K562 (cell line): ENCODE measurements around the gene RPS15A. TPM values are rescaled to one million over a fixed set of nuclear protein-coding genes. Genes with fewer than 3 reads are reported as not detected.

ENCODE experiments used
- AFF1 ChIP-seq, 2 experiments: fragments of 450-650 bp; IDR thresholded peaks; 2 replicates each; pipeline ENCODE4 v1.6.1; 2018; ENCODE audit warnings: mild to moderate bottlenecking in 2 of 2, low read depth in 1 of 2; ENCODE audit not compliant: partially characterized antibody in 2 of 2
- CBFA2T2 ChIP-seq: fragments of 450-650 bp; conservative IDR thresholded peaks from 2 replicates; pipeline ENCODE4 v1.6.1; 2017; ENCODE audit warnings: mild to moderate bottlenecking
- COPS2 ChIP-seq: fragments of 450-650 bp; conservative IDR thresholded peaks from 2 replicates; pipeline ENCODE4 v1.6.1; 2016; ENCODE audit warnings: mild to moderate bottlenecking, moderate library complexity
- CTBP1 ChIP-seq: fragments of 450-650 bp; IDR thresholded peaks from 2 replicates; pipeline ENCODE4 v1.6.1; 2016; ENCODE audit warnings: borderline replicate concordance
- FOXJ3 ChIP-seq: sonication (generic); formaldehyde crosslinking; IDR thresholded peaks from 2 replicates; pipeline ENCODE4 v1.4.0; 2020; ENCODE audit warnings: mild to moderate bottlenecking, missing genetic modification reagents
- GABPB1 ChIP-seq: sonication (generic); formaldehyde crosslinking; IDR thresholded peaks from 2 replicates; pipeline ENCODE4 v1.8.0; 2022; ENCODE audit warnings: mild to moderate bottlenecking, missing genetic modification reagents
- KDM5B ChIP-seq: fragments of 200-600 bp; sonication (generic); IDR thresholded peaks from 2 replicates; pipeline ENCODE4 v1.6.1; 2012; ENCODE audit warnings: low read depth, mild to moderate bottlenecking, moderate library complexity, low read length, control low read depth, inconsistent platforms; ENCODE audit not compliant: insufficient replicate concordance
- MCM7 ChIP-seq, 2 experiments: fragments of 450-650 bp; IDR thresholded peaks; 2 replicates each; pipeline ENCODE4 v1.6.1; 2016 to 2018
- NR2C1 ChIP-seq, 2 experiments: fragments of 450-650 bp; IDR thresholded peaks; 2 replicates each; pipeline ENCODE4 v1.6.1; 2017; ENCODE audit warnings: mild to moderate bottlenecking in 2 of 2, antibody characterized with exemption in 1 of 2, inconsistent platforms in 1 of 2, missing compliant biosample characterization in 1 of 2, missing genetic modification characterization in 1 of 2
- RBM39 ChIP-seq: fragments of 200-400 bp; formaldehyde crosslinking; optimal IDR thresholded peaks from 2 replicates; pipeline ENCODE3; 2018; ENCODE audit warnings: low read depth, low read length
- RFX1 ChIP-seq: fragments of 450-650 bp; IDR thresholded peaks from 2 replicates; pipeline ENCODE4 v1.6.1; 2016; ENCODE audit warnings: mild to moderate bottlenecking, moderate library complexity
- SAP30 ChIP-seq: fragments of 200-600 bp; sonication (generic); IDR thresholded peaks from 2 replicates; pipeline ENCODE4 v1.6.1; 2012; ENCODE audit warnings: borderline replicate concordance, low read depth, mild to moderate bottlenecking, moderate library complexity, low read length, control low read depth, inconsistent platforms; ENCODE audit not compliant: insufficient read depth, poor library complexity, severe bottlenecking
- SLC30A9 ChIP-seq: fragments of 250-450 bp; sonication (Bioruptor Pico); IDR thresholded peaks from 2 replicates; pipeline ENCODE4 v1.8.0; 2022; ENCODE audit warnings: mild to moderate bottlenecking, moderate library complexity
- SMARCB1 ChIP-seq: IDR thresholded peaks from 2 replicates; pipeline ENCODE4 v1.6.1; 2011; ENCODE audit warnings: improper control_type of control experiment, low read depth; ENCODE audit not compliant: insufficient read length
- SUPT5H ChIP-seq: fragments of 450-650 bp; IDR thresholded peaks from 2 replicates; pipeline ENCODE4 v1.6.1; 2016
- ZNF140 ChIP-seq: fragments of 250-450 bp; sonication (Bioruptor Pico); IDR thresholded peaks from 2 replicates; pipeline ENCODE4 v1.8.0; 2021; ENCODE audit warnings: moderate library complexity, mild to moderate bottlenecking, inconsistent platforms
- ZNF165 ChIP-seq: fragments of 250-450 bp; sonication (Bioruptor Pico); IDR thresholded peaks from 2 replicates; pipeline ENCODE4 v1.4.0; 2020; ENCODE audit warnings: borderline replicate concordance
- ZNF584 ChIP-seq: fragments of 200-800 bp; sonication (Bioruptor generic); IDR thresholded peaks from 2 replicates; pipeline ENCODE4 v1.6.1; 2016; ENCODE audit warnings: low read depth, mild to moderate bottlenecking, missing genetic modification characterization, missing compliant biosample characterization
- ZNF75A ChIP-seq: fragments of 450-650 bp; formaldehyde crosslinking; IDR thresholded peaks from 2 replicates; pipeline ENCODE4 v1.4.0; 2020; ENCODE audit warnings: mild to moderate bottlenecking
- polyA plus RNA-seq, 8 experiments: library from polyadenylated mRNA; depleted of rRNA in 4 of 8; stranded (reverse) in 5 of 8; unstranded in 3 of 8; fragments of >200 nt; fragmentation: Nextera tagmentation in 2 of 8; fragmentation: Illumina TruSeq in 1 of 8; extraction: Ambion mirVana in 2 of 8; extraction: Trizol in 1 of 8; gene quantifications; 2 replicates each; pipeline versions ENCODE4 v1.2.1 to v1.2.3, GENCODE V29; 2011 to 2014; ENCODE audit warnings: inconsistent platforms in 1 of 8, missing spikeins in 1 of 8
- total RNA-seq, 7 experiments: library from RNA; depleted of rRNA in 6 of 7; stranded (reverse); fragments of >200 nt in 6 of 7; fragmentation: Illumina TruSeq in 2 of 7; extraction: Trizol in 2 of 7; gene quantifications; 2 replicates each; pipeline versions ENCODE4 v1.2.1 to v1.2.3, GENCODE V29; 2011 to 2021; ENCODE audit warnings: low replicate concordance in 1 of 7
- TF ChIP-seq, protein P1 (sequence below): fragments of 250-450 bp; sonication (Bioruptor Pico); IDR thresholded peaks from 2 replicates; pipeline ENCODE4 v1.4.0; 2020; ENCODE audit warnings: mild to moderate bottlenecking
- TF ChIP-seq, protein P2 (sequence below): IDR thresholded peaks from 2 replicates; pipeline ENCODE4 v1.6.1; 2011; ENCODE audit warnings: borderline replicate concordance, low read depth, mild to moderate bottlenecking, moderate library complexity, low read length; ENCODE audit not compliant: insufficient read depth, poor library complexity, severe bottlenecking

The RPS15A gene
- total and polyA plus RNA-seq, 9 of the 15 experiments (the other 6 are each of a cell fraction or from before 2014, with no cell fraction given), result 1,397 to 5,474 (median 2,798) TPM

- peak; percentile 62 for TF ChIP-seq GABPB1
- TF ChIP-seq RBM39, result no peak
- no peak for TF ChIP-seq ZNF140 (CRISPR knock-in tag)
- TF ChIP-seq ZNF165 (CRISPR knock-in tag), result no peak
- peak; percentile 99 for TF ChIP-seq SUPT5H
- TF ChIP-seq ZNF75A, result no peak
- no peak for TF ChIP-seq FOXJ3
- TF ChIP-seq CTBP1, result peak; percentile 82
- TF ChIP-seq, protein P1, sequence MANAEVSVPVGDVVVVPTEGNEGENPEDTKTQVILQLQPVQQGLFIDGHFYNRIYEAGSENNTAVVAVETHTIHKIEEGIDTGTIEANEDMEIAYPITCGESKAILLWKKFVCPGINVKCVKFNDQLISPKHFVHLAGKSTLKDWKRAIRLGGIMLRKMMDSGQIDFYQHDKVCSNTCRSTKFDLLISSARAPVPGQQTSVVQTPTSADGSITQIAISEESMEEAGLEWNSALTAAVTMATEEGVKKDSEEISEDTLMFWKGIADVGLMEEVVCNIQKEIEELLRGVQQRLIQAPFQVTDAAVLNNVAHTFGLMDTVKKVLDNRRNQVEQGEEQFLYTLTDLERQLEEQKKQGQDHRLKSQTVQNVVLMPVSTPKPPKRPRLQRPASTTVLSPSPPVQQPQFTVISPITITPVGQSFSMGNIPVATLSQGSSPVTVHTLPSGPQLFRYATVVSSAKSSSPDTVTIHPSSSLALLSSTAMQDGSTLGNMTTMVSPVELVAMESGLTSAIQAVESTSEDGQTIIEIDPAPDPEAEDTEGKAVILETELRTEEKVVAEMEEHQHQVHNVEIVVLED, result no peak
- TF ChIP-seq NR2C1 (IDR thresholded peaks at IDR 0.05), result peak; percentile 96
- peak; percentile 97 for TF ChIP-seq NR2C1 (tag; IDR thresholded peaks at IDR 0.05)
- TF ChIP-seq MCM7 (IDR thresholded peaks at IDR 0.05), result no peak
- no peak for TF ChIP-seq ZNF584 (CRISPR knock-in tag)
- TF ChIP-seq SMARCB1, result no peak
- TF ChIP-seq RFX1, result no peak
- peak; percentile 100 for TF ChIP-seq KDM5B
- TF ChIP-seq SAP30, result peak; percentile 94
- peak; percentile 36 to 68 for TF ChIP-seq AFF1 (IDR thresholded peaks at IDR 0.05; ENCODE audit: low read depth in 1 of 2, partially characterized antibody in 2 of 2)
- no peak for TF ChIP-seq COPS2
- TF ChIP-seq, protein P2, sequence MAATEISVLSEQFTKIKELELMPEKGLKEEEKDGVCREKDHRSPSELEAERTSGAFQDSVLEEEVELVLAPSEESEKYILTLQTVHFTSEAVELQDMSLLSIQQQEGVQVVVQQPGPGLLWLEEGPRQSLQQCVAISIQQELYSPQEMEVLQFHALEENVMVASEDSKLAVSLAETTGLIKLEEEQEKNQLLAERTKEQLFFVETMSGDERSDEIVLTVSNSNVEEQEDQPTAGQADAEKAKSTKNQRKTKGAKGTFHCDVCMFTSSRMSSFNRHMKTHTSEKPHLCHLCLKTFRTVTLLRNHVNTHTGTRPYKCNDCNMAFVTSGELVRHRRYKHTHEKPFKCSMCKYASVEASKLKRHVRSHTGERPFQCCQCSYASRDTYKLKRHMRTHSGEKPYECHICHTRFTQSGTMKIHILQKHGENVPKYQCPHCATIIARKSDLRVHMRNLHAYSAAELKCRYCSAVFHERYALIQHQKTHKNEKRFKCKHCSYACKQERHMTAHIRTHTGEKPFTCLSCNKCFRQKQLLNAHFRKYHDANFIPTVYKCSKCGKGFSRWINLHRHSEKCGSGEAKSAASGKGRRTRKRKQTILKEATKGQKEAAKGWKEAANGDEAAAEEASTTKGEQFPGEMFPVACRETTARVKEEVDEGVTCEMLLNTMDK, result peak; percentile 97
- TF ChIP-seq CBFA2T2, result no peak
- no peak for TF ChIP-seq SLC30A9 (CRISPR knock-in tag)
Observed at GRCh38 chr16:18801145-18801972, 11.2 kb upstream of the RPS15A start, which contains the start of gene ARL6IP1 (continued).
